Endothelial cell of umbilical vein (primary cell): Measurements from ENCODE around the gene PILRA. TPM values are rescaled to one million over a fixed set of nuclear protein-coding genes. Genes with fewer than 3 reads are reported as not detected.

Source experiments
- BruUV-seq: library from RNA; stranded (reverse); fragments of 400-500 nt; replicated peaks from 2 replicates; lab custom pipeline; 2021; lab: Mats Ljungman, UMichigan
- CTCF ChIA-PET: fragments of 300-600, 350-600 bp; sonication (Branson Sonifier 250); formaldehyde crosslinking; loops from one replicate; lab custom pipeline; 2021; ENCODE audit warnings: antibody characterized with exemption, inconsistent platforms; lab: Charles Lee
- POLR2A ChIA-PET: fragments of 300-600, 350-600 bp; sonication (Branson Sonifier 250); formaldehyde crosslinking; loops from one replicate; lab custom pipeline; 2021; ENCODE audit warnings: antibody characterized with exemption, inconsistent platforms; lab: Charles Lee
- DNase-seq: peaks from one replicate; pipeline ENCODE4 v3.0.0-alpha.2; 2011; ENCODE audit warnings: low read depth, low spot score
- FAIRE-seq: peaks from 2 replicates; lab custom pipeline; 2011; peaks lifted over from hg19 to GRCh38; lab: Jason Lieb, UNC
- H2AFZ ChIP-seq: 2 replicates; pipeline ENCODE4 v1.6.0; 2012; ENCODE audit warnings: low read depth, low read length, control low read depth, inconsistent platforms
- H3K27ac ChIP-seq: 2 replicates; pipeline ENCODE4 v1.5.1; 2011; ENCODE audit warnings: low read depth, mild to moderate bottlenecking, control low read depth, low read length, moderate library complexity; ENCODE audit not compliant: insufficient read depth
- H3K27me3 ChIP-seq, 2 experiments: 2 replicates each; pipeline versions ENCODE4 v1.6.0 to v1.6.1; 2011; ENCODE audit warnings: low read length in 2 of 2, mixed read lengths in 1 of 2; ENCODE audit not compliant: control insufficient read depth in 2 of 2, insufficient read depth in 2 of 2
- H3K36me3 ChIP-seq, 2 experiments: 2 replicates in 1 of 2; 3 replicates in 1 of 2; pipeline ENCODE4 v1.5.1; 2011; ENCODE audit warnings: low read length in 2 of 2, mild to moderate bottlenecking in 1 of 2, moderate library complexity in 1 of 2; ENCODE audit not compliant: control insufficient read depth in 2 of 2, insufficient read depth in 2 of 2; ENCODE audit errors: extremely low read depth in 1 of 2
- H3K4me1 ChIP-seq: 3 replicates; pipeline ENCODE4 v1.5.1; 2011; ENCODE audit warnings: mild to moderate bottlenecking, low read length; ENCODE audit not compliant: control insufficient read depth, insufficient read depth; ENCODE audit errors: extremely low read depth
- H3K4me2 ChIP-seq: 2 replicates; pipeline ENCODE4 v1.6.1; 2011; ENCODE audit warnings: low read length, control low read depth, mixed read lengths; ENCODE audit not compliant: insufficient read depth
- H3K4me3 ChIP-seq, 3 experiments: fragments of 200-600 bp in 1 of 3; sonication (generic), shearing (Covaris generic) in 1 of 3; replicated peaks in 1 of 3; 2 replicates each; pipeline ENCODE4 v1.5.1; 2011 to 2016; ENCODE audit warnings: control low read depth in 3 of 3, low read length in 3 of 3, mild to moderate bottlenecking in 2 of 3, inconsistent platforms in 1 of 3, low read depth in 1 of 3, moderate library complexity in 1 of 3; ENCODE audit not compliant: insufficient read depth in 1 of 3
- H3K79me2 ChIP-seq: 2 replicates; pipeline ENCODE4 v1.6.0; 2012; ENCODE audit warnings: low read length, inconsistent platforms; ENCODE audit not compliant: control insufficient read depth, insufficient read depth
- H3K9ac ChIP-seq: replicated peaks from 2 replicates; pipeline ENCODE3; 2011; ENCODE audit warnings: low read length, control low read depth; ENCODE audit not compliant: insufficient read depth; ENCODE audit errors: extremely low read depth
- H3K9me1 ChIP-seq: replicated peaks from 3 replicates; pipeline ENCODE4 v1.6.0; 2011; ENCODE audit warnings: mild to moderate bottlenecking, low read length; ENCODE audit not compliant: control insufficient read depth, insufficient read depth; ENCODE audit errors: extremely low read depth
- H3K9me3 ChIP-seq: replicated peaks from 2 replicates; pipeline ENCODE4 v1.5.1; 2012; ENCODE audit warnings: low read length, inconsistent platforms; ENCODE audit not compliant: control insufficient read depth, insufficient read depth
- H4K20me1 ChIP-seq: replicated peaks from 2 replicates; pipeline ENCODE3; 2011; ENCODE audit warnings: mild to moderate bottlenecking, low read length; ENCODE audit not compliant: control insufficient read depth, insufficient read depth; ENCODE audit errors: extremely low read depth
- EZH2 ChIP-seq: IDR thresholded peaks from 2 replicates; pipeline ENCODE4 v1.6.1; 2012; ENCODE audit warnings: borderline replicate concordance, low read depth, mild to moderate bottlenecking, moderate library complexity, low read length, inconsistent platforms; ENCODE audit not compliant: severe bottlenecking
- FOS ChIP-seq: IDR thresholded peaks from 2 replicates; pipeline ENCODE4 v1.6.1; 2011; ENCODE audit warnings: mild to moderate bottlenecking, low read length, moderate library complexity, borderline replicate concordance; ENCODE audit not compliant: insufficient read depth
- GATA2 ChIP-seq: IDR thresholded peaks from 2 replicates; pipeline ENCODE4 v1.7.0; 2011; ENCODE audit warnings: low read depth, mild to moderate bottlenecking, moderate library complexity, mixed read lengths, low read length; ENCODE audit not compliant: insufficient read length, insufficient read depth
- JUN ChIP-seq: IDR thresholded peaks from 2 replicates; pipeline ENCODE4 v1.6.1; 2011; ENCODE audit warnings: borderline replicate concordance, low read depth; ENCODE audit not compliant: insufficient read length, insufficient read depth
- POLR2A ChIP-seq: IDR thresholded peaks from 2 replicates; pipeline ENCODE4 v1.6.1; 2012; ENCODE audit warnings: low read depth, mild to moderate bottlenecking, control low read depth, low read length
- POLR2AphosphoS5 ChIP-seq: IDR thresholded peaks from 2 replicates; pipeline ENCODE4 v1.6.1; 2012; ENCODE audit warnings: low read depth, mild to moderate bottlenecking, control low read depth, low read length, moderate library complexity; ENCODE audit not compliant: insufficient read depth
- dilution Hi-C: fragments of 300-500 bp; cut with MboI; formaldehyde crosslinking; loops from one replicate; pipeline ENCODE4 v1.15.0; 2019; ENCODE audit warnings: low sequenced_read_pairs; ENCODE audit not compliant: extremely low pct_ligation_motif_present
- intact Hi-C: fragments of 100-400 bp; cut with micrococcal nuclease; formaldehyde crosslinking; loops from one replicate; pipeline ENCODE4 v1.10.0; 2022
- polyA plus RNA-seq, 4 experiments: library from polyadenylated mRNA; depleted of rRNA in 3 of 4; stranded (reverse) in 3 of 4; unstranded in 1 of 4; fragments of >200 nt; gene quantifications; 2 replicates each; pipeline versions ENCODE4 v1.2.1 to v1.2.3, GENCODE V29; 2011 to 2012; ENCODE audit warnings: missing spikeins in 1 of 4
- total RNA-seq: library from RNA; stranded (reverse); gene quantifications from 2 replicates; pipeline ENCODE4 v1.2.3, GENCODE V29; 2021
- TF ChIP-seq, protein P1 (sequence below), 2 donors: IDR thresholded peaks; 1 replicate in 1 of 2; 2 replicates in 1 of 2; pipeline ENCODE4 v1.5.1; 2011; ENCODE audit warnings: low read length in 2 of 2, mild to moderate bottlenecking in 2 of 2, moderate library complexity in 2 of 2, control low read depth in 1 of 2, inconsistent platforms in 1 of 2, low read depth in 1 of 2; ENCODE audit not compliant: insufficient read depth in 1 of 2; ENCODE audit errors: extremely low read depth in 1 of 2

PILRA gene
- total and polyA plus RNA-seq, 2 donors (not counting 3 experiments of a cell fraction or from before 2014, with no cell fraction given) = 0.61 to 1.3 TPM

DNA sequence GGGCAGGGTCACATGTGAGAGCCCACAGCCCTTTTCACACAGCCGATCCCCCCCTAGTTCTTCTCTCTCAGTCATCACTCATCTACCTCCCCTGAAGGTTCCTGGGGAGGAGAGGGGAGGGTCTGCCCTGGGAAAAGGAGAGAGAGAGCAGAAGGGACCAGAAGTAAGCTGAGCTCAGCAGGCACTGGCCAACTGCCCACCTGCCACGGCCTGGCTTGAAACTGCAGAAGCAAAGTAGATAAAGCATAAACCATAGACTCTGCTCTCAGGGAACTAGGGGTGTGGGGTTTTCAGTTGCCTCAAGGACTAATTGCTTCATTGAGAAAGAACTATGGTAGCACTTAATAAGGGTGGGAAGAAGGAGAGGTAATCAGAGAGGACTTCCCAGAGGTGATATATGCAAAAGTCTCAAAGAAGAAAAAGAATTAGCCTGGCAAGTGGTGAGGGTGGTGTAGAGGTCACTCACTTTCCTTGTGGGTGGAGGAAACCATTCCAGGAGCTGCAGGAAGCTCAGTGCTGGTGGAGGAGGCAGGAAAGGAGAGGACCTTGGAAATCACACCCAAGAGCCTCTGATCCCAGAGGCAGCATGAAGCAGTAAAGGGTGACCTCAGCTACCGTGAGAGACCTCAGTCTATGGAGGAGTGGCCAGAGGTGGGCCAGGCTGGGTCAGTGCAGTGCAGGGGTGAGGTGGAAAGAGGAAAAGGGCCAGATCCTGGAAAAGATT is 17.2 kb downstream of the PILRA start:
- Histone ChIP-seq H3K27me3 (peaks cover 9 to 20% of the 10 kb centered on the region in 2 experiments), H3K36me3 (no peaks in the 10 kb centered on the region), H4K20me1 (no peaks in the 10 kb centered on the region), H2AFZ (no peak overlapping the region), H3K27ac (no peak overlapping the region), H3K79me2 (no peaks in the 10 kb centered on the region), H3K4me2 (no peak overlapping the region), H3K4me1 (no peaks in the 10 kb centered on the region), H3K4me3 (no peak overlapping the region), H3K9ac (no peak overlapping the region), H3K9me3 (no peaks in the 10 kb centered on the region), H3K9me1 (no peaks in the 10 kb centered on the region)
- intact Hi-C loops = no loop called here
- TF ChIP-seq POLR2A (no peak), EZH2 (no peak), FOS (no peak), JUN (no peak), POLR2AphosphoS5 (no peak), GATA2 (no peak)
- TF ChIP-seq, protein P1, sequence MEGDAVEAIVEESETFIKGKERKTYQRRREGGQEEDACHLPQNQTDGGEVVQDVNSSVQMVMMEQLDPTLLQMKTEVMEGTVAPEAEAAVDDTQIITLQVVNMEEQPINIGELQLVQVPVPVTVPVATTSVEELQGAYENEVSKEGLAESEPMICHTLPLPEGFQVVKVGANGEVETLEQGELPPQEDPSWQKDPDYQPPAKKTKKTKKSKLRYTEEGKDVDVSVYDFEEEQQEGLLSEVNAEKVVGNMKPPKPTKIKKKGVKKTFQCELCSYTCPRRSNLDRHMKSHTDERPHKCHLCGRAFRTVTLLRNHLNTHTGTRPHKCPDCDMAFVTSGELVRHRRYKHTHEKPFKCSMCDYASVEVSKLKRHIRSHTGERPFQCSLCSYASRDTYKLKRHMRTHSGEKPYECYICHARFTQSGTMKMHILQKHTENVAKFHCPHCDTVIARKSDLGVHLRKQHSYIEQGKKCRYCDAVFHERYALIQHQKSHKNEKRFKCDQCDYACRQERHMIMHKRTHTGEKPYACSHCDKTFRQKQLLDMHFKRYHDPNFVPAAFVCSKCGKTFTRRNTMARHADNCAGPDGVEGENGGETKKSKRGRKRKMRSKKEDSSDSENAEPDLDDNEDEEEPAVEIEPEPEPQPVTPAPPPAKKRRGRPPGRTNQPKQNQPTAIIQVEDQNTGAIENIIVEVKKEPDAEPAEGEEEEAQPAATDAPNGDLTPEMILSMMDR (IDR thresholded peaks at IDR 0.05; ENCODE audit: extremely low read depth in 1 of 2, insufficient read depth in 1 of 2, low read depth in 1 of 2, low read length in 2 of 2) = no peak
- no peak for FAIRE-seq
- dilution Hi-C loops = no loop called here
- ChIA-PET POLR2A (no interaction called here), CTCF (interaction anchor here (3.4 kb wide), 1 partner anchor 17 kb away, joined by 12 read pairs; no protein-coding TSS in a partner anchor)
- no TSS peak for BruUV-seq
- DNase-seq = no peak
